Progenitor cell of endocrine pancreas (in vitro differentiated cells): ENCODE measurements around the gene SURF2. TPM values are rescaled to one million over a fixed set of nuclear protein-coding genes. Genes with fewer than 3 reads are reported as not detected.
A peak's percentile ranks its signal among the peaks of the same experiment; 100 is the strongest.

Source experiments
- DNase-seq: peaks from one replicate; pipeline ENCODE4 v3.0.0; 2021; ENCODE audit warnings: low spot score; ENCODE audit not compliant: unreplicated experiment
- H3K27ac Mint-ChIP-seq: 2 replicates; pipeline ENCODE4 v1.8.0; 2021; ENCODE audit warnings: mild to moderate bottlenecking, moderate library complexity, mixed read lengths
- H3K27me3 Mint-ChIP-seq: 2 replicates; pipeline ENCODE4 v1.8.0; 2021; ENCODE audit warnings: mixed read lengths
- H3K36me3 Mint-ChIP-seq: 2 replicates; pipeline ENCODE4 v1.8.0; 2022; ENCODE audit warnings: mixed read lengths; ENCODE audit not compliant: insufficient read depth
- H3K4me1 Mint-ChIP-seq: 2 replicates; pipeline ENCODE4 v1.8.0; 2021; ENCODE audit warnings: low read depth, mixed read lengths
- H3K4me3 Mint-ChIP-seq: 2 replicates; pipeline ENCODE4 v1.8.0; 2021; ENCODE audit warnings: low read depth, mild to moderate bottlenecking, moderate library complexity, mixed read lengths
- H3K9me3 Mint-ChIP-seq: 2 replicates; pipeline ENCODE4 v1.8.0; 2021; ENCODE audit warnings: low read depth, mixed read lengths
- CTCF ChIP-seq: fragments of 200-600 bp; sonication (generic); IDR thresholded peaks from one replicate; pipeline ENCODE4 v1.5.0; 2021; ENCODE audit warnings: antibody characterized with exemption, mild to moderate bottlenecking; ENCODE audit not compliant: unreplicated experiment
- total RNA-seq: library from RNA; stranded (reverse); gene quantifications from 2 replicates; pipeline ENCODE4 v1.2.1, GENCODE V29; 2021

Gene SURF2
- total RNA-seq, 1 donor from 2014 or later = 19.8 TPM

GRCh38 chr9:133357656-133358055 lies 1.3 kb downstream of the SURF2 start:
- no peak overlapping the region for H3K27ac Mint-ChIP-seq
- H3K27me3 Mint-ChIP-seq = no peaks in the 10 kb centered on the region
- no peaks in the 10 kb centered on the region for H3K9me3 Mint-ChIP-seq
- TF ChIP-seq CTCF = no peak
- H3K4me3 Mint-ChIP-seq = peak overlapping the region; percentile 74
- H3K4me1 Mint-ChIP-seq = peaks cover 8% of the 10 kb centered on the region
- no peak for DNase-seq
- peaks cover 11% of the 10 kb centered on the region for H3K36me3 Mint-ChIP-seq

- H3K4me1 Mint-ChIP-seq = peaks cover 9% of the 10 kb centered on the region
- no peak overlapping the region for H3K27ac Mint-ChIP-seq
- H3K27me3 Mint-ChIP-seq = no peaks in the 10 kb centered on the region
- peaks cover 17% of the 10 kb centered on the region for H3K36me3 Mint-ChIP-seq
- peak overlapping the region; percentile 21 for H3K4me3 Mint-ChIP-seq
- TF ChIP-seq CTCF = peak; percentile 44
- DNase-seq = no peak
- no peaks in the 10 kb centered on the region for H3K9me3 Mint-ChIP-seq
Measured at GRCh38 chr9:133359399-133360175, 3.2 kb downstream of the SURF2 start.

- DNase-seq = no peak
- Mint-ChIP-seq H3K9me3 (no peaks in the 10 kb centered on the region), H3K4me1 (peaks cover 10% of the 10 kb centered on the region), H3K27me3 (no peaks in the 10 kb centered on the region), H3K36me3 (peaks cover 20% of the 10 kb centered on the region), H3K4me3 (no peak overlapping the region), H3K27ac (no peak overlapping the region)
- TF ChIP-seq CTCF = no peak
Measured at GRCh38 chr9:133360400-133361393, 4.3 kb downstream of the SURF2 start.

- DNase-seq = no peak
- no peak for TF ChIP-seq CTCF
- Mint-ChIP-seq H3K4me3 (no peak overlapping the region), H3K9me3 (no peaks in the 10 kb centered on the region), H3K27me3 (no peaks in the 10 kb centered on the region), H3K4me1 (peaks cover 10% of the 10 kb centered on the region), H3K36me3 (peaks cover 26% of the 10 kb centered on the region), H3K27ac (no peak overlapping the region)
Measured at GRCh38 chr9:133361507-133362092, 5.2 kb downstream of the SURF2 start.
